Osteoblast (primary cell): ENCODE data around the gene ZNF792. TPM values are rescaled to one million over a fixed set of nuclear protein-coding genes. Genes with fewer than 3 reads are reported as not detected.
"Not testable (repeated sequence)": the region's sequence is repeated elsewhere in the genome, so short reads cannot be mapped to it uniquely, and the experiment has no call there.

Source experiments
- DNase-seq: peaks from one replicate; pipeline ENCODE4 v3.0.0; 2011; ENCODE audit warnings: low spot score, mixed read lengths; ENCODE audit not compliant: insufficient read length; ENCODE audit errors: missing footprints
- H2AFZ ChIP-seq: 2 replicates; pipeline ENCODE4 v1.6.0; 2011; ENCODE audit warnings: mild to moderate bottlenecking, low read length
- H3K27ac ChIP-seq: 2 replicates; pipeline ENCODE4 v1.5.1; 2011; ENCODE audit warnings: mild to moderate bottlenecking, low read depth, low read length, moderate library complexity
- H3K27me3 ChIP-seq: 2 replicates; pipeline ENCODE4 v1.6.0; 2012; ENCODE audit warnings: mild to moderate bottlenecking, control low read depth, inconsistent platforms, low read length, moderate library complexity; ENCODE audit not compliant: insufficient read depth
- H3K36me3 ChIP-seq: 2 replicates; pipeline ENCODE4 v1.5.1; 2011; ENCODE audit warnings: mild to moderate bottlenecking, low read length, control low read depth, moderate library complexity; ENCODE audit not compliant: insufficient read depth
- H3K4me1 ChIP-seq: 2 replicates; pipeline ENCODE4 v1.5.1; 2011; ENCODE audit warnings: mild to moderate bottlenecking, low read length, control low read depth, moderate library complexity; ENCODE audit not compliant: insufficient read depth
- H3K4me2 ChIP-seq: 2 replicates; pipeline ENCODE4 v1.6.0; 2011; ENCODE audit warnings: mild to moderate bottlenecking, low read length; ENCODE audit not compliant: insufficient read depth
- H3K4me3 ChIP-seq: fragments of 200-600 bp; sonication (generic); 3 replicates; pipeline ENCODE4 v1.5.1; 2012; ENCODE audit warnings: mild to moderate bottlenecking, low read length, inconsistent platforms; ENCODE audit not compliant: insufficient read depth
- H3K79me2 ChIP-seq: 2 replicates; pipeline ENCODE4 v1.6.0; 2012; ENCODE audit warnings: mild to moderate bottlenecking, low read length, control low read depth, inconsistent platforms; ENCODE audit not compliant: insufficient read depth
- H3K9me3 ChIP-seq: 2 replicates; pipeline ENCODE4 v1.5.1; 2011; ENCODE audit warnings: low read depth, low read length, control low read depth
- H4K20me1 ChIP-seq: 2 replicates; pipeline ENCODE4 v1.6.0; 2012; ENCODE audit warnings: mild to moderate bottlenecking, low read length, control low read depth; ENCODE audit not compliant: insufficient read depth
- total RNA-seq: library from RNA; depleted of rRNA; stranded (reverse); fragments of >200 nt; gene quantifications from 2 replicates; pipeline ENCODE4 v1.2.3, GENCODE V29; 2012
- TF ChIP-seq, protein P1 (sequence below): IDR thresholded peaks from 2 replicates; pipeline ENCODE4 v1.5.1; 2011; ENCODE audit warnings: mild to moderate bottlenecking, low read depth, low read length, moderate library complexity; ENCODE audit errors: extremely low read depth

The ZNF792 gene
- total RNA-seq, 1 donor, result 6.2 TPM

DNA sequence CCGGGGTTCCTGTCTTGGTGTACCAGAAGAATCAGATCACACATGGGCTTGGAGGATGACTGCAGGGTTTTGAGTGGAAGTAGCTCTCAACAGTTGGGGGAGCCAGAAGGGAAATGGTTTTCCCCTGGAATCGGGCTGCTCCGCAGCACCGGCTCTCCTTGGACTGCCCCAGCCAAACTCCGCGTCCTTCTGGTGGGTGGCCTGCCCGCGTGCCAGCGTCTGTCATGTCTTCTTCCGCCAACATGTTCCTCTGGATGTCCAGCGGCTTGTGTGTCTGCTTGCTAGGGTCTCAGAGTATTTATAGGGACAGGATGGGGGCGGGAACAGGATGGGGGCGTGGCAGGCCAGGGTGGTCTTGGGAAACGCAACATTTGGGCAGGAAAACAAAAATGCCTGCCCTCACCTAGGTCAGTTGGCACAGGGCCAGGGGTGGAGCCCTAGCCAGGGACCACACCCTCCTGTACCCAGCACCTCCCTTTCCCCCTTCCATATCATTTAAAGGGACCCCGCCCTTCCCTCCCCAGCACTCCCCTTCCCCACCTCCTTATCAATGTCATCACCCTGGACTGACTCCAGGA lies 38.7 kb downstream of the ZNF792 start:
- Histone ChIP-seq H3K79me2 (no peaks in the 10 kb centered on the region), H3K9me3 (no peaks in the 10 kb centered on the region), H3K4me2 (no peak overlapping the region), H3K36me3 (no peaks in the 10 kb centered on the region), H3K4me1 (peaks cover 7% of the 10 kb centered on the region), H3K27ac (no peak overlapping the region), H4K20me1 (no peaks in the 10 kb centered on the region), H3K27me3 (no peaks in the 10 kb centered on the region), H2AFZ (no peak overlapping the region), H3K4me3 (no peak overlapping the region)
- TF ChIP-seq, protein P1, sequence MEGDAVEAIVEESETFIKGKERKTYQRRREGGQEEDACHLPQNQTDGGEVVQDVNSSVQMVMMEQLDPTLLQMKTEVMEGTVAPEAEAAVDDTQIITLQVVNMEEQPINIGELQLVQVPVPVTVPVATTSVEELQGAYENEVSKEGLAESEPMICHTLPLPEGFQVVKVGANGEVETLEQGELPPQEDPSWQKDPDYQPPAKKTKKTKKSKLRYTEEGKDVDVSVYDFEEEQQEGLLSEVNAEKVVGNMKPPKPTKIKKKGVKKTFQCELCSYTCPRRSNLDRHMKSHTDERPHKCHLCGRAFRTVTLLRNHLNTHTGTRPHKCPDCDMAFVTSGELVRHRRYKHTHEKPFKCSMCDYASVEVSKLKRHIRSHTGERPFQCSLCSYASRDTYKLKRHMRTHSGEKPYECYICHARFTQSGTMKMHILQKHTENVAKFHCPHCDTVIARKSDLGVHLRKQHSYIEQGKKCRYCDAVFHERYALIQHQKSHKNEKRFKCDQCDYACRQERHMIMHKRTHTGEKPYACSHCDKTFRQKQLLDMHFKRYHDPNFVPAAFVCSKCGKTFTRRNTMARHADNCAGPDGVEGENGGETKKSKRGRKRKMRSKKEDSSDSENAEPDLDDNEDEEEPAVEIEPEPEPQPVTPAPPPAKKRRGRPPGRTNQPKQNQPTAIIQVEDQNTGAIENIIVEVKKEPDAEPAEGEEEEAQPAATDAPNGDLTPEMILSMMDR, result no peak
- no peak for DNase-seq

DNA sequence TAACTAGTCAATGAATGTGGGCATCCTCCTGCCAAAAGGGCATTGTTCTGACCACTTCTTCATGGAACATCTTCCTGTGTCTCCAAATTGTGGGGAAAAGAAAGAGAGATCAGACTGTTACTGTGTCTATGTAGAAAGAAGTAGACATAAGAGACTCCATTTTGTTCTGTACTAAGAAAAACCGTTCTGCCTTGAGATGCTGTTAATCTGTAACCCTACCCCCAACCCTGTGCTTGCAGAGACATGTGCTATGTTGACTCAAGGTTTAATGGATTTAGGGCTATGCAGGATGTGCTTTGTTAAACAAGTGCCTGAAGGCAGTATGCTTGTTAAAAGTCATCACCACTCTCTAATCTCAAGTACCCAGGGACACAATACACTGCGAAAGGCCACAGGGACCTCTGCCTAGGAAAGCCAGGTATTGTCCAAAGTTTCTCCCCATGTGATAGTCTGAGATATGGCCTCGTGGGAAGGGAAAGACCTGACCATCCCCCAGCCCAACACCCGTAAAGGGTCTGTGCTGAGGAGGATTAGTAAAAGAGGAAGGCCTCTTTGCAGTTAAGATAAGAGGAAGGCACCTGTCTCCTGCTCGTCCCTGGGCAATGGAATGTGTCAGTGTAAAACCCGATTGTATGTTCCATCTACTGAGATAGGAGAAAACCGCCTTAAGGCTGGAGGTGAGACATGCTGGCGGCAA lies 43.8 kb downstream of the ZNF792 start:
- not testable (repeated sequence) for H3K27me3 ChIP-seq, H3K27ac ChIP-seq, H2AFZ ChIP-seq, H3K4me3 ChIP-seq, H3K4me1 ChIP-seq, H3K9me3 ChIP-seq, H3K79me2 ChIP-seq, H3K36me3 ChIP-seq, H3K4me2 ChIP-seq, H4K20me1 ChIP-seq
- DNase-seq, result peak; percentile 46

- DNase-seq, result no peak
- Histone ChIP-seq H3K27me3 (no peaks in the 10 kb centered on the region), H3K9me3 (peaks cover 3% of the 10 kb centered on the region), H3K4me3 (no peak overlapping the region), H3K4me2 (no peak overlapping the region), H3K27ac (no peak overlapping the region), H3K36me3 (no peaks in the 10 kb centered on the region), H4K20me1 (no peaks in the 10 kb centered on the region), H3K4me1 (no peaks in the 10 kb centered on the region), H3K79me2 (no peaks in the 10 kb centered on the region), H2AFZ (no peak overlapping the region)
- TF ChIP-seq, protein P1, result no peak
Observed at GRCh38 chr19:34918190-34918589, 45.8 kb downstream of the ZNF792 start.

GRCh38 chr19:34917144-34917543 lies 46.9 kb downstream of the ZNF792 start:
- H3K79me2 ChIP-seq, DNase-seq, H3K4me1 ChIP-seq, H3K9me3 ChIP-seq, H3K36me3 ChIP-seq, H4K20me1 ChIP-seq, H3K27ac ChIP-seq, H3K4me3 ChIP-seq, H3K27me3 ChIP-seq, H3K4me2 ChIP-seq, H2AFZ ChIP-seq: not testable (repeated sequence)

- no peaks in the 10 kb centered on the region for H4K20me1 ChIP-seq
- no peak overlapping the region for H3K4me2 ChIP-seq
- no peaks in the 10 kb centered on the region for H3K79me2 ChIP-seq
- H3K27ac ChIP-seq, result no peak overlapping the region
- peaks cover 2% of the 10 kb centered on the region for H3K27me3 ChIP-seq
- no peaks in the 10 kb centered on the region for H3K4me1 ChIP-seq
- H3K4me3 ChIP-seq, result no peak overlapping the region
- H3K36me3 ChIP-seq, result no peaks in the 10 kb centered on the region
- no peak overlapping the region for H2AFZ ChIP-seq
- no peak for DNase-seq
- H3K9me3 ChIP-seq, result no peaks in the 10 kb centered on the region
- TF ChIP-seq, protein P1, result no peak
Observed at GRCh38 chr19:34910770-34911169, 53.3 kb downstream of the ZNF792 start.
